Activated CD8-positive, alpha-beta T cell treated with anti-CD3 and anti-CD28 coated beads, Interleukin-2, amount 10 ng/mL, durations not matched to agents 7 days and 5 days (primary cell): ENCODE data around the gene FAM234A. TPM values are rescaled to one million over a fixed set of nuclear protein-coding genes. Genes with fewer than 3 reads are reported as not detected.
"Not testable (repeated sequence)": the region's sequence is repeated elsewhere in the genome, so short reads cannot be mapped to it uniquely, and the experiment has no call there.

ENCODE experiments used
- ATAC-seq: fragments of 150-1000 bp; cut with Tn5 transposase; one replicate; pipeline ENCODE4 v1.10.0; 2021; ENCODE audit warnings: moderate library complexity
- CTCF ChIA-PET: fragments of 350-600 bp; sonication (Branson Sonifier 250); formaldehyde crosslinking; loops from one replicate; lab custom pipeline; 2021; ENCODE audit warnings: antibody characterized with exemption; lab: Charles Lee
- POLR2A ChIA-PET: fragments of 350-600 bp; sonication (Branson Sonifier 250); formaldehyde crosslinking; loops from one replicate; lab custom pipeline; 2021; ENCODE audit warnings: antibody characterized with exemption; lab: Charles Lee
- DNase-seq: peaks from one replicate; pipeline ENCODE4 v3.0.0-alpha.2; 2020
- H3K27ac Mint-ChIP-seq: one replicate; pipeline ENCODE4 v1.8.0; 2021; ENCODE audit warnings: mild to moderate bottlenecking, mixed read lengths
- H3K27me3 Mint-ChIP-seq: one replicate; pipeline ENCODE4 v1.8.0; 2021; ENCODE audit warnings: low read depth, mixed read lengths
- H3K36me3 Mint-ChIP-seq: one replicate; pipeline ENCODE4 v1.8.0; 2021; ENCODE audit warnings: low read depth, mixed read lengths
- H3K4me1 Mint-ChIP-seq: one replicate; pipeline ENCODE4 v1.8.0; 2021; ENCODE audit warnings: low read depth, mixed read lengths
- H3K4me3 Mint-ChIP-seq: one replicate; pipeline ENCODE4 v1.8.0; 2021; ENCODE audit warnings: mild to moderate bottlenecking, mixed read lengths
- H3K9me3 Mint-ChIP-seq: one replicate; pipeline ENCODE4 v1.8.0; 2022; ENCODE audit warnings: mixed read lengths; ENCODE audit not compliant: insufficient read depth
- total RNA-seq, 2 experiments: library from RNA; stranded (reverse); gene quantifications; one replicate each; pipeline ENCODE4 v1.2.3, GENCODE V29; 2021

The FAM234A gene
- total RNA-seq, 2 experiments from 2014 or later, result 10.9 to 11.8 TPM

DNA sequence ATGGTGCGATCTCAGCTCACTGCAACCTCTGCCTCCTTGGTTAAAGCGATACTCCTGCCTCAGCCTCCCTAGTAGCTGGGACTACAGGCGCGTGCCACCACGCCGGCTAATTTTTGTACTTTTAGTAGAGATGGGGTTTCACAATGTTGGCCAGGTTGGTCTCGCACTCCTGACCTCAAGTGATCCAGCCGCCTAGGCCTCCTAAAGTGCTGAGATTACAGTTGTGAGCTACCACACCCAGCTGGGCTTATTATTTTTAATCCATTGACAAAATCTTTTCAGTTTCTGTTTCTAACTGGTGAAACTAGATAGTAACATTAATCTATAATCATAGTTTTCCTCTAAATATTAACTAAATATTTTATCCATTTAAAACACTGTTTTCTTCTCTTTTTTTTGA is 5.9 kb downstream of the FAM234A start:
- ChIA-PET CTCF (no interaction called here), POLR2A (interaction anchor here (1.0 kb wide), 1 partner anchor 9 kb away, joined by 4 read pairs; no protein-coding TSS in a partner anchor)
- Mint-ChIP-seq H3K4me1 (peaks cover 4% of the 10 kb centered on the region), H3K27ac (no peak overlapping the region), H3K36me3 (no peaks in the 10 kb centered on the region), H3K27me3 (peaks cover 2% of the 10 kb centered on the region), H3K9me3 (no peaks in the 10 kb centered on the region), H3K4me3 (no peak overlapping the region)
- no peak for DNase-seq
- no peak for ATAC-seq

DNA sequence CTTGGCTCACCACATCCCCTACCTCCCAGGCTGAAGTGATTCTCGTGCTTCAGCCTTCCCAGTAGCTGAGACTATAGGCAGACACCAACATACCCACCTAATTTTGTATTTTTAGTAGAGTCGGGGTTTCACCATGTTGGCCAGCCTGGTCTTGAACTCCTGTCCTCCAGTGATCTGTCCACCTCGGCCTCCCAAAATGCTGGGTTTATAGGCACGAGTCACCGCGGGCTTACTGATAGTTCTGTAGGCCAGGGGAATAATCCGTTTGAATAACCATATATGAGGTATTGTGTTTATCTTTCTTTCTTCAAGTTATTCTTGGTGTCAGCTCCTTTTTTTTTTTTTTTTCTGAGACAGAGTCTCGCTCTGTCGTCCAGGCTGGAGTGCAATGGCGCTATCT is 7.7 kb downstream of the FAM234A start:
- no peak for ATAC-seq
- CTCF ChIA-PET, result no interaction called here
- POLR2A ChIA-PET, result no interaction called here
- Mint-ChIP-seq H3K4me1 (peaks cover 3% of the 10 kb centered on the region), H3K27ac (no peak overlapping the region), H3K36me3 (no peaks in the 10 kb centered on the region), H3K27me3 (no peaks in the 10 kb centered on the region), H3K4me3 (no peak overlapping the region), H3K9me3 (no peaks in the 10 kb centered on the region)
- no peak for DNase-seq

DNA sequence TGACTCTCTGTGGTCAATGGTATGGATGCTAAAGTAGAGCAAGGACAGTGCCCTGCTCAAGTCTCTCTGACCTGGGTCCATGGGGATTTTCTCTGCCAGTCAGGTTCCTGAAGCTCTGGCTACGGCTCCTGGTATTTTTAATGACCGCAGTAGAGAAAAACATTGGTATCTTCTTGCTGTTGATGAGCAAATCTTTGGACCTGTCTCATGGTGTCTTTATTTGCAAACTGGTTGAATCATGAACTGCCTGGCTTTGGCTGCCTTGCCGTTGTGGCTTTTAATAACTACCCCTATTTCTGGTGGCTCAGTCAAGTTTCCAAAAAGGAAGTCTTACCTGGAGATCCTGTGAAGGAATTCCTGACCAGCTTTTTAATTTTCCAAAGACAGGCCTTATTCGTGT is 8.7 kb downstream of the FAM234A start:
- Mint-ChIP-seq H3K9me3 (no peaks in the 10 kb centered on the region), H3K4me3 (no peak overlapping the region), H3K27me3 (no peaks in the 10 kb centered on the region), H3K36me3 (no peaks in the 10 kb centered on the region), H3K27ac (no peak overlapping the region), H3K4me1 (peaks cover 3% of the 10 kb centered on the region)
- ChIA-PET POLR2A (interaction anchor here (0.7 kb wide), 1 partner anchor 10 kb away, joined by 4 read pairs; no protein-coding TSS in a partner anchor), CTCF (no interaction called here)
- no peak for ATAC-seq
- no peak for DNase-seq

DNA sequence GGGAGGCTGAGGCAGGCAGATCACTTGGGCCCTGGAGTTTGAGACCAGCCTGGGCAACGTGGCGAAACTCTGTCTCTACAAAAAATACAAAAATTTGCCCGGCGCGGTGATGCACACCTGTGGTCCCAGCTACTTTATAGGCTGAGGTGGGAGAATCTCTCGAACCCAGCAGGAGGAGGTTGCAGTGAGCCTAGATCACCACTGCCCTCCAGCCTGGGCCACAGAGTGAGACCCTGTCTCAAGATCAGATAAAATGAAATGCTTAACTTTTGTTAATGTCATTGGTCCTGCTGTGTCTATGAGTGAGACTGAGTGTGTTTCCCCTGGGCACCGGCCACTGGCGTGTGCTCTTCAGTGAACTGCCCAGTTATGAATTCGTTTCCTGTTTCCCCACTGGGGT is 10.5 kb downstream of the FAM234A start:
- ChIA-PET CTCF (interaction anchor here (1.3 kb wide), 1 partner anchor 10 kb away, joined by 5 read pairs; the partner anchor contains the start of gene FAM234A), POLR2A (no interaction called here)
- no peak overlapping the region for H3K27ac Mint-ChIP-seq
- no peaks in the 10 kb centered on the region for H3K36me3 Mint-ChIP-seq
- H3K4me1 Mint-ChIP-seq, result peaks cover 3% of the 10 kb centered on the region
- no peaks in the 10 kb centered on the region for H3K27me3 Mint-ChIP-seq
- no peaks in the 10 kb centered on the region for H3K9me3 Mint-ChIP-seq
- H3K4me3 Mint-ChIP-seq, result no peak overlapping the region
- no peak for ATAC-seq
- no peak for DNase-seq

DNA sequence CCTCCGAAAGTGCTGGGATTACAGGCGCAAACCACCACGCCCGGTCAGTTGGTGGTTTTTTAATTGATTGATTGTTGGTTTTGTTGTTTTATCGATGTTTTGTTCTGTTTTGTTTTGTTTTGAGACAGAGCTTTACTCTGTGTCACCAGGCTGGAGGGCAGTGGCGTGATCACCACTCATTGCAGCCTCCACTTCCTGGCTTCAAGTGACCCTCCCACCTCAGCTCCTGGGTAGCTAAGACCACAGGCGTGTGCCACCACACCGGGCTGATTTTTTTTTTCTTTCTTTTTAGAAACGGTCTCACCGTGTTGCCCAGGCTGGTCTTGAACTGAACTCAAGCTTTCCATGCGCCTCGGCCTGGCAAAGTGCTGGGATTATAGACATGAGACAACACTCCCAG is 12.4 kb downstream of the FAM234A start:
- POLR2A ChIA-PET, result no interaction called here
- no peaks in the 10 kb centered on the region for H3K36me3 Mint-ChIP-seq
- peaks cover under 1% of the 10 kb centered on the region for H3K4me1 Mint-ChIP-seq
- DNase-seq, result no peak
- CTCF ChIA-PET, result no interaction called here
- no peaks in the 10 kb centered on the region for H3K9me3 Mint-ChIP-seq
- H3K27me3 Mint-ChIP-seq, result no peaks in the 10 kb centered on the region
- H3K4me3 Mint-ChIP-seq, result no peak overlapping the region
- ATAC-seq, result no peak
- no peak overlapping the region for H3K27ac Mint-ChIP-seq

DNA sequence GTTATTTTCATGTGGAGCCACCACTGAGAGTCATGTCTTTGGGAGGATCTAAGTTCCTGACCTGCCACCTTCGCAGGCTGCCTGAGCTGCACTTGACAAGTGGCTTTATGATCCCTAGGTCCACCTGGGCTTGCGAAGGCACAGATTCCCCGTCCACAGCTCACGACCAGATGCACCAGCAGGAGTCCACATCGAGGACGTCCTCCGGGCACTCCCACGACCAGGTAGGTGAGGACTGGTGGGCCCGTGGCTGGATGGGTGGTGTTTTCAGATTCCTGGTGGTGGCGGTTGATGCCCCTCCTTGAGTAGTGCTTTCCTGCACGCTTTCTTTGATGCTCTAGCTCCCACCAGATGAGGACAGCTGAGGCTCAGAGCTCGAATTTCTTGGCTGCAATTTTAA is 14.8 kb downstream of the FAM234A start:
- no peaks in the 10 kb centered on the region for H3K9me3 Mint-ChIP-seq
- no peak for ATAC-seq

DNA sequence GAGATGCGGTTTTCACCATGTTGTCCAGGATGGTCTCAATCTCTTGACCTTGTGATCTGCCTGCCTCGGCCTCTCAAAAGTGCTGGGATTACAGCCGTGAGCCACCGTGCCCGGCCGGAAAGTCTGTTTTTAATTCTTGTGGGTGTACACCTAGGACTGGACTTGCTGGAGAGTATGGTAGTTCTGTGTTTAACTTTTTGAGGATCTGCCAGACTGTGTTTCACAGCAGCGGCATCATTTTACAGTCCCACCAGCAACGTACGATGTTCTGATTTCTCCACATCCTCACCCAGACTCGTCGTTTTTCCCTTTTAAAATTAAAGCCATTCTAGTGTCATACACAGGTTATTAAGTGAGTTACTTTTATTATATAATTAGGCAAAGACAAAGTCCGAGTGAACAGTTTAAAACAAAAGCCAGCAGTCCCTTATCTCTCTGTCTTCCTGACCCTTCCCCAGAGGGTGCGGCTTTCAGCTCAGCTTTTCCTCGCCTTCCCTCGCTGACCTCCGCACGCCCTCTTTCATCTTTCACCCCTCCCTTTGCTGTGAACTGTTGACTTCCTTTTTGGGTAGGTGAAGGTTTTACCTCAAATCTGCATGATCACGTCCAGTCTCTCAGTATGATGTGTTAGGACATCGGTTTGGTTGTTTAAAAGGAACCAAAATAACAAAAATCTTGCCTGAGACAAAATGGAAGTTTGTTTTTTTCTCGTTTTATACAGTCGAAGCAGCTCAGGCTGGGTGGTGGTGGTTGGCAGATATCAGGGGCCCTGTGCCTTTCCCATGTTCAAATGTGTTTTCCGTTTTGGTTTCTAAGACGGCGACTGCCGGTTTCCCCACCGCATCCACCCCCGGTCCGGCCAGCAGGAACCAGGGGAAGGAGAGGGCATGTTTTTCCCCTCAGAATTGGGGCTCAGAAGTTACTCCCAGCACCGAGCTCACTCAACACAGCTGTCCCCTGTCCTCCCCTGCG is 18.0 kb downstream of the FAM234A start:
- Mint-ChIP-seq H3K4me1 (peaks cover 24% of the 10 kb centered on the region), H3K9me3 (no peaks in the 10 kb centered on the region), H3K27me3 (peaks cover 2% of the 10 kb centered on the region), H3K27ac (peak overlapping the region; percentile 90), H3K4me3 (peak overlapping the region; percentile 68), H3K36me3 (no peaks in the 10 kb centered on the region)
- ChIA-PET POLR2A (interaction anchor here (0.9 kb wide), 1 partner anchor 17 kb away, joined by 3 read pairs; no protein-coding TSS in a partner anchor), CTCF (interaction anchor here (1.9 kb wide), 1 partner anchor 18 kb away, joined by 6 read pairs; the partner anchor contains the start of gene FAM234A)
- ATAC-seq, result peak; percentile 68
- peak; percentile 54 for DNase-seq

More for the DNA sequence above, 14.8 kb downstream of the FAM234A start:
- Mint-ChIP-seq H3K4me1 (peaks cover 20% of the 10 kb centered on the region), H3K36me3 (no peaks in the 10 kb centered on the region), H3K27me3 (no peaks in the 10 kb centered on the region), H3K27ac (no peak overlapping the region), H3K4me3 (no peak overlapping the region)
- POLR2A ChIA-PET, result interaction anchor here (0.8 kb wide), 1 partner anchor 9 kb away, joined by 4 read pairs; no protein-coding TSS in a partner anchor
- DNase-seq, result no peak
- CTCF ChIA-PET, result interaction anchor here (0.9 to 1.5 kb wide), 3 partner anchors 15 to 142 kb away, joined by 3 to 4 read pairs (median 3); partner anchors contain the start of gene FAM234A

DNA sequence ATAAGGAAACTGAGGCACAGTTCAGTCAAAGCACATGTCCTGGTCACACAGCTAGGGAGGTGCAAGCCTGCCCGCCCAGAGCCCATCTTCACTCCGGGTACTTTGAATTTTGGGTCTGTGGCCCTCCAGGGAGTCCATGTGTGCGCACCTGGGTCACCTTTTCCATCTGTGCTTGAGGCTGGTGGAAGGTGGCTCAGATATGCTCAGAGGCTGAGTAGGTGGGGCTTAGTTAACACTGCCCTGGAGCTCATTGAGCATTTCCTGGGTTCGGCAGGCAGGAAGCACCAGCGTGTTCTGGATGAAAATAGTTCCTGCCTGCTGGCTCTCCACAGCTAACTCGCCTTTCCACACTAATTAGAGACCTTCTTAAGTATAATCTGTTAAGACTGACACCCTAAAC is 19.2 kb downstream of the FAM234A start:
- ChIA-PET CTCF (no interaction called here), POLR2A (interaction anchor here (1.0 kb wide), 1 partner anchor 18 kb away, joined by 3 read pairs; no protein-coding TSS in a partner anchor)
- peak overlapping the region; percentile 61 for H3K27ac Mint-ChIP-seq
- H3K4me3 Mint-ChIP-seq, result peak overlapping the region; percentile 22
- H3K4me1 Mint-ChIP-seq, result peaks cover 24% of the 10 kb centered on the region
- peaks cover 2% of the 10 kb centered on the region for H3K27me3 Mint-ChIP-seq
- ATAC-seq, result peak; percentile 71
- peak; percentile 37 for DNase-seq
- H3K36me3 Mint-ChIP-seq, result no peaks in the 10 kb centered on the region
- H3K9me3 Mint-ChIP-seq, result no peaks in the 10 kb centered on the region

DNA sequence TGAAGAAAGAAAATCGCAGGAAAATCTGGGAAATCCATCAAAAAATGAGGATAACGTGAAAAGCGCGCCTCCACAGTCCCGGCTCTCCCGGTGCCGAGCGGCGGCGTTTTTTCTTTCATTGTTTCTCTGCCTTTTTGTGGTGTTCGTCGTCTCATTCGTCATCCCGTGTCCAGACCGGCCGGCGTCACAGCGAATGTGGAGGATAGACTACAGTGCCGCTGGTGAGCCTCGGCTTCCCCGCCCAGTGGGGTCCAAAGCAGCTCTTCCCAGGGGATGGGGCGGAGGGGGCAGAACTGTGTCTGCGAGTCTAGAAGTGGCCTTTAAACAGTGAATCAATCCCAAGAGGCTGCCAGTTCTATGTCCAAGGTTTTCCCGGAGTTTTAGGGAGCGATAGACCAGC is 19.8 kb downstream of the FAM234A start:
- H3K9me3 Mint-ChIP-seq, result no peaks in the 10 kb centered on the region
- peaks cover 2% of the 10 kb centered on the region for H3K27me3 Mint-ChIP-seq
- H3K36me3 Mint-ChIP-seq, result no peaks in the 10 kb centered on the region
- ATAC-seq (no peak), DNase-seq (no peak)
- peaks cover 24% of the 10 kb centered on the region for H3K4me1 Mint-ChIP-seq
- no peak overlapping the region for H3K27ac Mint-ChIP-seq
- POLR2A ChIA-PET, result interaction anchor here (1.0 kb wide), 1 partner anchor 19 kb away, joined by 3 read pairs; no protein-coding TSS in a partner anchor
- CTCF ChIA-PET, result no interaction called here
- H3K4me3 Mint-ChIP-seq, result no peak overlapping the region

DNA sequence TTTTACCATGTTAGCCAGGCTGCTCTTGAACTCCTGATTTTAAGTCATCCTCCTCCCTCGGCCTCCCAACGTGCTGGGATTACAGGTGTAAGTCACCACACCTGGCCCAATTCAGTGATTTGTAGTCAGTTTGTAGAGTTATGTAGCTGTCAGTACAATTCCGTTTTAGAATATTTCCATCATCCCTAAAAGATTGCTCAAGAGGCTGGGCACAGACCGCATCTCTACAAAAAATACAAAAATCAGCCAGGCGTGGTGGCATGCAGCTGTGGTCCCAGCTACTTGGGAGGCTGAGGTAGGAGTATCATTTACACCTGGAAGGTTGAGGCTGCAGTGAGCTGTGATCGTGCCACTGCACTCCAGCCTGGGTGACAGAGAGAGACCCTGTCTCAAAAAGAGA is 20.6 kb downstream of the FAM234A start:
- Mint-ChIP-seq H3K27me3 (peaks cover 2% of the 10 kb centered on the region), H3K36me3 (no peaks in the 10 kb centered on the region), H3K27ac (no peak overlapping the region), H3K9me3 (no peaks in the 10 kb centered on the region), H3K4me3 (no peak overlapping the region), H3K4me1 (peaks cover 24% of the 10 kb centered on the region)
- ATAC-seq (no peak), DNase-seq (no peak)
- ChIA-PET POLR2A (no interaction called here), CTCF (no interaction called here)

DNA sequence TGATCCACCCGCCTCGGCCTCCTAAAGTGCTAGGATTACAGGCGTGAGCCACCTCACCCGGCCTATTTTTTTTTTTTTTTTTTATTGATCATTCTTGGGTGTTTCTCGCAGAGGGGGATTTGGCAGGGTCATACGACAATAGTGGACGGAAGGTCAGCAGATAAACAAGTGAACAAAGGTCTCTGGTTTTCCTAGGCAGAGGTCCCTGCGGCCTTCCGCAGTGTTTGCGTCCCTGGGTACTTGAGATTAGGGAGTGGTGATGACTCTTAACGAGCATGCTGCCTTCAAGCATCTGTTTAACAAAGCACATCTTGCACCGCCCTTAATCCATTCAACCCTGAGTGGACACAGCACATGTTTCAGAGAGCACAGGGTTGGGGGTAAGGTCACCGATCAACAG is 23.5 kb downstream of the FAM234A start:
- H3K4me3 Mint-ChIP-seq, DNase-seq, H3K27ac Mint-ChIP-seq, CTCF ChIA-PET, ATAC-seq, H3K36me3 Mint-ChIP-seq, H3K27me3 Mint-ChIP-seq, H3K9me3 Mint-ChIP-seq, POLR2A ChIA-PET: not testable (repeated sequence)
- H3K4me1 Mint-ChIP-seq, result peaks cover 15% of the 10 kb centered on the region

DNA sequence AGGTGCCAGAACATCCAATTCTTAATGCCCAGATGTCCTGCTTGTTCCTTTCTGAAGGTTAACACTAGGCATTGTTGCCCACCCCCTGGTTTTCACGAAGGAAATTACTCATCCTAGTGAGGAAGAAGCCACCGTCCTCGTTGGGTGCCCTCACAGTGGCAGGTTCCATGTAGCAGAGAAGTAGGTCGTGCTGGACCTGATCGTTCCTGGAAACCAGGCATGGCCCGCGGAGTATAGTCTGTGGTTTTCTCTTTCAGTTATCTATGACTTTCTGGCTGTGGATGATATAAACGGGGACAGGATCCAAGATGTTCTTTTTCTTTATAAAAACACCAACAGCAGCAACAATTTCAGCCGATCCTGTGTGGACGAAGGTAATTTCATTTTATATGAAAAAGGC is 24.6 kb downstream of the FAM234A start:
- DNase-seq, result no peak
- Mint-ChIP-seq H3K27me3 (peaks cover 2% of the 10 kb centered on the region), H3K4me3 (no peak overlapping the region), H3K36me3 (no peaks in the 10 kb centered on the region), H3K27ac (no peak overlapping the region), H3K9me3 (no peaks in the 10 kb centered on the region), H3K4me1 (peaks cover 5% of the 10 kb centered on the region)
- ChIA-PET CTCF (no interaction called here), POLR2A (no interaction called here)
- ATAC-seq, result no peak
